NB4 (cell line): ENCODE measurements around the gene CEP162.
A peak's percentile ranks its signal among the peaks of the same experiment; 100 is the strongest.
"Not testable (repeated sequence)": the region's sequence is repeated elsewhere in the genome, so short reads cannot be mapped to it uniquely, and the experiment has no call there.

Source experiments
- DNase-seq: peaks from one replicate; pipeline ENCODE4 v3.0.0; 2010; ENCODE audit warnings: low read depth
- H3K4me3 ChIP-seq: one replicate; pipeline ENCODE4 v1.5.1; 2011; ENCODE audit warnings: mild to moderate bottlenecking, low read depth, low read length, moderate library complexity
- MAX ChIP-seq: IDR thresholded peaks from 2 replicates; pipeline ENCODE4 v1.6.1; 2011; ENCODE audit warnings: low read depth, low read length
- MYC ChIP-seq: IDR thresholded peaks from 2 replicates; pipeline ENCODE4 v1.6.1; 2011; ENCODE audit warnings: low read depth, low read length
- POLR2A ChIP-seq: IDR thresholded peaks from 2 replicates; pipeline ENCODE4 v1.6.1; 2011; ENCODE audit warnings: mild to moderate bottlenecking; ENCODE audit not compliant: insufficient read length; ENCODE audit errors: extremely low read depth
- TF ChIP-seq, protein P1 (sequence below): IDR thresholded peaks from one replicate; pipeline ENCODE4 v1.5.1; 2012; ENCODE audit warnings: low read depth, low read length

The CEP162 gene

DNA sequence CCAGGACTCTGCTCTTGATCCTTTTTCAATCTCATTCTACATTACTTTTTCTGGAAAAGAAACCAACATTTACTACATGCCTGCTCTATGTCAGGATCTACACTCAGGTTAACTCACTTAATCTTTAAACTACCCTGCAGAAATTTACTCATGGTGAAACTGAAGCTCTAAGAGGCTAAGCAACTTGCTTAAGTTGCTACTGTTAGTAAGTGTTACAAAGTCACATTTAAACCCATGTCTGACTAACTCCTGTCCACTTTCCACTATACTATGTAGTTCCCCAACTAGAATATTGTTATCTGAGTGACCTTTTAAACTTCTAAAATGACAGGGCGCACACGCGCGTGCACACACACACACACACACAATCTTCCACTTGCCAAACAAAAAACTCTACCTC, 5.0 kb downstream of the CEP162 start:
- DNase-seq: no peak
- TF ChIP-seq MAX: no peak
- TF ChIP-seq, protein P1, sequence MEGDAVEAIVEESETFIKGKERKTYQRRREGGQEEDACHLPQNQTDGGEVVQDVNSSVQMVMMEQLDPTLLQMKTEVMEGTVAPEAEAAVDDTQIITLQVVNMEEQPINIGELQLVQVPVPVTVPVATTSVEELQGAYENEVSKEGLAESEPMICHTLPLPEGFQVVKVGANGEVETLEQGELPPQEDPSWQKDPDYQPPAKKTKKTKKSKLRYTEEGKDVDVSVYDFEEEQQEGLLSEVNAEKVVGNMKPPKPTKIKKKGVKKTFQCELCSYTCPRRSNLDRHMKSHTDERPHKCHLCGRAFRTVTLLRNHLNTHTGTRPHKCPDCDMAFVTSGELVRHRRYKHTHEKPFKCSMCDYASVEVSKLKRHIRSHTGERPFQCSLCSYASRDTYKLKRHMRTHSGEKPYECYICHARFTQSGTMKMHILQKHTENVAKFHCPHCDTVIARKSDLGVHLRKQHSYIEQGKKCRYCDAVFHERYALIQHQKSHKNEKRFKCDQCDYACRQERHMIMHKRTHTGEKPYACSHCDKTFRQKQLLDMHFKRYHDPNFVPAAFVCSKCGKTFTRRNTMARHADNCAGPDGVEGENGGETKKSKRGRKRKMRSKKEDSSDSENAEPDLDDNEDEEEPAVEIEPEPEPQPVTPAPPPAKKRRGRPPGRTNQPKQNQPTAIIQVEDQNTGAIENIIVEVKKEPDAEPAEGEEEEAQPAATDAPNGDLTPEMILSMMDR: no peak
- no peak for TF ChIP-seq MYC
- no peak for TF ChIP-seq POLR2A
- H3K4me3 ChIP-seq: no peak overlapping the region

DNA sequence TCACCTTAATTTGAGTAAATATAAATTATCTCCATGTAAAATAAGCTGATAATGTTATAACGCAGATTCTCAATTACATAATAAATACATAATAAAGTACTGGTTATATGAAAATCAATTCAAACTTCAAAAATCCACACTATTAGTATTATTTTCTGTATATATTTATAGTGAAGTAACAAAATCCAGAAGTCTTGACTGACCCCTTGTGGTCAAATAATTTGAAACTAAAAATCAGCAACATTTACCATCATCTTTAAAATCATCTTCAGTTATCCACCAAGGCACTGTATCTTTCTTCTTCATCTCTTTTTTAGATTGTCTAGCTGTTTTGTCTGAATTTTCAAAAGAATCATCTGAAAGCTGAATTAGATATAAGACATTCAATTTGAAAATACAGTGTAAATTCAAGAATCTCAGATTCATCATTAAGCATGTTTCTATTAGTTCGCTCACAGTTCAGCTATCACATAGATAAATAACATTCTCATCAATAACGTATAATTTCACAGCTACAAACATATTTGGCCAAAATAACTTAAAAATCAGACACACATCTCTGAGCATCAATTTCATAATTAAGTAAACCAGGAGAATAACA, 6.5 kb downstream of the CEP162 start:
- TF ChIP-seq MAX: no peak
- TF ChIP-seq, protein P1: peak; percentile 7
- H3K4me3 ChIP-seq: no peak overlapping the region
- peak; percentile 37 for DNase-seq

DNA sequence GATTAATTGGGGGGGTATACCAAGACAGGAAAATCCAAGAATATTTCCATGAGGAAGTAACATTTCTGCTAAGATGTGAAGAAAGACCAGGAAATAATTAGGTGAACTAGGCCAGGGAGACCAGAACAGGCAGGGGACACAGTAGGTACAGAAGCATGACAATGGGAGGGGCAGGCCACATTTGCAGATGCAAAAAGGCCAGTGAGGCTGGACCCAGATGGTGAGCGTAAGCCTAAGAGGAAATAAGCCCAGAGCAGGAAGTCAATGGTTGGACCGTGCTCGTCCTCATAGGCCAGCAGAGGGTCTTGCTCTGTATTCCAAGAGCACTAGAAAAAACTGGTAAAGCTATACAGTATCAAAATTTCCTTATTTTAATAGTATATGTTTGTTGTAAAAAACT, 9.4 kb downstream of the CEP162 start:
- TF ChIP-seq POLR2A (no peak), MAX (no peak), MYC (no peak)
- no peak for DNase-seq
- H3K4me3 ChIP-seq: no peak overlapping the region

DNA sequence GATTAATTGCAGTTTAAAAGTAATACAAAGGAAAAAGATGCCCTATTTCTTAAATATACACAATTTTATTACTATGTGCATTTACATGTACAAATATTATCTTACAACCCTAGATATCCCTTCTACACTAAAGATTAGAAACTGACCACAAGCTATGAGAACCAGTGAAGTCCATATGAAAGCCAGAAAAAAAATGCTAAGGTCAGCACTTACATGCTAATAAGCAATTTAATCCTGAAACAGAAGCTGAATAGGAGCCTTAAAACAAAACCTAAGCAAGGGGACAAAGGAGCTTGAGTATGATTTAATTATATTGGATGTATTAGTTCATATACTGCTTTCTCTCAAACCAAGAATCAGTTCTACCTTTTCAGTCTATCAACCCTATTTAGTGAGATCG, 14.2 kb downstream of the CEP162 start:
- H3K4me3 ChIP-seq: no peak overlapping the region
- no peak for DNase-seq
- TF ChIP-seq, protein P1: no peak
- TF ChIP-seq MYC (no peak), MAX (no peak), POLR2A (no peak)

GRCh38 chr6:84204011-84204410, 23.4 kb downstream of the CEP162 start:
- H3K4me3 ChIP-seq: no peak overlapping the region
- TF ChIP-seq, protein P1: no peak
- no peak for TF ChIP-seq POLR2A
- no peak for TF ChIP-seq MYC
- no peak for TF ChIP-seq MAX
- no peak for DNase-seq

DNA sequence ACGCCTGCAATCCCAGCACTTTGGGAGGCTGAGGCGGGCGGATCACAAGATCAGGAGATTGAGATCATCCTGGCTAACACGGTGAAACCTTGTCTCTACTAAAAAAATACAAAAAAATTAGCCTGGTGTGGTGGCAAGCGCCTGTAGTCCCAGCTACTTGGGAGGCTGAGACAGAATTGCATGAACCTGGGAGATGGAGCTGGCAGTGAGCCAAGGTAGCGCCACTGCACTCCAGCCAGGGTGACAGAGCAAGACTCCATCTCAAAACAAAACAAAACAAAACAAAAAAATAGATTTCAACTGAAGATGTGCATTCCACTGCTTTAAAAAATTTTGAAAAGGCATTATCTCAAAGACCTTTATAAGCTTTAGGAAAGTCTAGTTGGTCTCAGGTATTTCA, 27.5 kb downstream of the CEP162 start:
- not testable (repeated sequence) for H3K4me3 ChIP-seq, DNase-seq

- H3K4me3 ChIP-seq: no peak overlapping the region
- DNase-seq: peak; percentile 13
- TF ChIP-seq, protein P1: no peak
- TF ChIP-seq MAX: no peak
- no peak for TF ChIP-seq MYC
- TF ChIP-seq POLR2A: no peak
These were observed 29.7 kb downstream of the CEP162 start for GRCh38 chr6:84197708-84198107.
